ENCODE results near the gene TULP1.

DNA sequence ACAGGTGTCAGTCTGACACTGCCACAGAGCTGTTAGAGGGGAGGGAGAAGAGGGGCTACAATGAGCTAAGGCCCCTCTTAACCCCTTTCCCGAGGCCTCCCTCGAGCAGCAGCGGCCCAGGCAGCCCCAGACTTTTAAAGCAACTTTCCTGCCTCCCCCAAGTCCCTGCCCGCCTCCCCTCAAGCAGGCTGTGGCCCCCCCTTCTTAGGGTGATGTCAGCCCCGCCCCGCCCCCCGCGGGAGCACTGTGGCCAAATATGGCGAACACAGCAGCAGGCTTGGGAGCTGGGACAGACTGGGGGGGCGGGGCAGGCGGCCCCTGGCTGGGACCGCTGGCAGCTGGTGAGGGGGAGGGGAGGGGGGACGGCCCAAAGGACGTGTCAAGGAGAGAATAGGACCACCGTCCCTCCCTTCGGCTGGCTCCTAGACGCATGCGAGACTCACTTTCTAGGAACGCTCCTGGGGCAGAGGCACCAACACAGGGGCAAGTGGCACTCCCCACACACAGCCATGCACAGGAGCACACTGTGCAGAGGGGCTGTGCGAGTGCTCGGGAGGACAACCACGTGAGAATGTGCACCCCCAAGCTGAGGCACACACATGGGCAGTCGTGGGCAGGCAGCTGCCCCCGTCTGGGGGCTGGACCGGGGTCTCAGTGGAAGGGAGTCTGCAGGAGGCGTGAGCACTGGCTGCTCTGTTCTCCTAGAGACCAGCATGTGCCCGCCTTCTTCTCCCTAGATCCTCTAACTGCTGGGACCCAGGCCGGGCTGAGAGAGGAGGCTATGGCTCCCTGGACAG lies 22.5 kb downstream of the TULP1 start:
- TF ChIP-seq EZH2 (IDR thresholded peaks at IDR 0.05; ENCODE audit: low read length, unreplicated experiment): no peak
- TF ChIP-seq, protein P1, sequence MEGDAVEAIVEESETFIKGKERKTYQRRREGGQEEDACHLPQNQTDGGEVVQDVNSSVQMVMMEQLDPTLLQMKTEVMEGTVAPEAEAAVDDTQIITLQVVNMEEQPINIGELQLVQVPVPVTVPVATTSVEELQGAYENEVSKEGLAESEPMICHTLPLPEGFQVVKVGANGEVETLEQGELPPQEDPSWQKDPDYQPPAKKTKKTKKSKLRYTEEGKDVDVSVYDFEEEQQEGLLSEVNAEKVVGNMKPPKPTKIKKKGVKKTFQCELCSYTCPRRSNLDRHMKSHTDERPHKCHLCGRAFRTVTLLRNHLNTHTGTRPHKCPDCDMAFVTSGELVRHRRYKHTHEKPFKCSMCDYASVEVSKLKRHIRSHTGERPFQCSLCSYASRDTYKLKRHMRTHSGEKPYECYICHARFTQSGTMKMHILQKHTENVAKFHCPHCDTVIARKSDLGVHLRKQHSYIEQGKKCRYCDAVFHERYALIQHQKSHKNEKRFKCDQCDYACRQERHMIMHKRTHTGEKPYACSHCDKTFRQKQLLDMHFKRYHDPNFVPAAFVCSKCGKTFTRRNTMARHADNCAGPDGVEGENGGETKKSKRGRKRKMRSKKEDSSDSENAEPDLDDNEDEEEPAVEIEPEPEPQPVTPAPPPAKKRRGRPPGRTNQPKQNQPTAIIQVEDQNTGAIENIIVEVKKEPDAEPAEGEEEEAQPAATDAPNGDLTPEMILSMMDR (conservative IDR thresholded peaks at IDR 0.05; ENCODE audit: low read depth, low read length): no peak
